Activated T-cell treated with anti-CD3 and anti-CD28 coated beads, Interleukin-2, amount 50 U/mL, for 4 hours (primary cell): Measurements from ENCODE around the gene COX18. TPM values are rescaled to one million over a fixed set of nuclear protein-coding genes. Genes with fewer than 3 reads are reported as not detected.

Experiments
- ATAC-seq, 2 donors: fragments of 200-7000 bp; cut with Tn5 transposase; one replicate each; pipeline ENCODE4 v1.10.0; 2021
- DNase-seq: peaks from one replicate; pipeline ENCODE4 v3.0.0-alpha.2; 2020
- H3K27me3 Mint-ChIP-seq: one replicate; pipeline ENCODE4 v1.8.0; 2021; ENCODE audit warnings: low read depth, mixed read lengths
- H3K36me3 Mint-ChIP-seq: one replicate; pipeline ENCODE4 v1.8.0; 2022; ENCODE audit warnings: mixed read lengths; ENCODE audit not compliant: insufficient read depth
- H3K4me1 Mint-ChIP-seq: one replicate; pipeline ENCODE4 v1.8.0; 2021; ENCODE audit warnings: low read depth, mixed read lengths
- H3K4me3 Mint-ChIP-seq: one replicate; pipeline ENCODE4 v1.8.0; 2021; ENCODE audit warnings: mild to moderate bottlenecking, moderate library complexity, mixed read lengths
- H3K9me3 Mint-ChIP-seq: one replicate; pipeline ENCODE4 v1.8.0; 2021; ENCODE audit warnings: mixed read lengths
- total RNA-seq, 3 donors: library from RNA; stranded (reverse); gene quantifications; one replicate each; pipeline ENCODE4 v1.2.1, GENCODE V29; 2021

COX18 gene
- total RNA-seq, 3 donors from 2014 or later = 22.1 to 25.2 (median 23.0) TPM

DNA sequence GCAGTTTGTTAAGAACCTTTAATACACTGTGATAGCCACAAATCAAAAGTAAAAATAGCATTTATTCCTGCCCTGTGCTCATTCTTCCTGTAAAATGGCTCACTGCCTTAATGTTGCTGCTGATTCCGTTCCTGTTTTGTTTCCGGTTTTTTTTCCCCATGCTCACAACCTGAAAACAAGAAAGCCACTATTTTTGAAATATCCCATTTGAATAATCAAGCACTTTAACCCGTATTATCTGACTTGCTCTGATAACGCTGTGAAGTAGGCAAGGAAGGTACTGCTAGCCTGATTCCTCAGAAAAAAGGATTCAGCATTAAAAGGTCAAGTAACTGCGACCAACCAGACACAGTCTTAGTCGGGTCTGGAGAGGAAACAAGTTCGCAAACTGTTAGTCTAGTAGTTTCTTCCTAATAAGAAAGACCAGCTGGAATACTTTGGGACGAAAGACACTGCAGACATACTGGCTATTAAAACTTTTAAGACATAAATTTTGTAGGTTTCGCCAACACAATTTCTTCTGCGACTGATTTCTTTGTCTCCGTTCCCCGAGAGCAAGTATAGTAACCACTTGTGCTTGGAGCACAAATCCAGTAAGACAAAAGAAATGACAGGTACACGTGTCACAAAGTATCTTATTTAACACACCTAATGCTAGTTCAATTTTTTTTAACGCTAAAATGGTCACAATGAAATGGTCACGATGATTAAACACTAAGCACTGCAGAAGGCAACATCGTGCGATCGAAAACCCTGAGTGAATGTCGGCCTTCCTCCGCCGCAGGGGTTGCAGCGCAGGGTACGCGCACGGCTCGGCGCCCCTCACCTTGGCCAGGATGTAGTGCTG is 802 bp downstream of the COX18 start:
- no peaks in the 10 kb centered on the region for H3K27me3 Mint-ChIP-seq
- H3K4me3 Mint-ChIP-seq = peak overlapping the region; percentile 93
- H3K9me3 Mint-ChIP-seq = no peaks in the 10 kb centered on the region
- no peak for ATAC-seq
- peaks cover 16% of the 10 kb centered on the region for H3K36me3 Mint-ChIP-seq
- no peak for DNase-seq
- peaks cover 41% of the 10 kb centered on the region for H3K4me1 Mint-ChIP-seq

DNA sequence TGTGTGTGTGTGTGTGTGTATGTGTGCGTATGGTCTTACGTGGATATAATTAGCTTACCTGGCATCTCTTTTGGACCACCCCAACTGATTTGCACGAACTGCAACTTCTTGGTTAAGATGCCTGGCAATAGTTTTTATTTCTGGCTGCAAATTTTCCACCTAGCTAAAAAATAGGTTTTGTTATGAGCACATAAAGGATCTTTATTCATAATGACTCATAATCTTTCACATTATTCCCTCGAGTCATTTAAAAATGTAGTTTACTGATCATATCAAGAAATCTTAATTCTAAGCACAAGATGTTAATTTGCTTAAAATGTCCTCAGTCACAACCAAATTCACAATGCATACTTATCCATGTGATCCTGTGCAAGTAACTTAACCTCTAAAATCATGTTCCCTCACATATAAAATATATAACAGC is 1.5 kb downstream of the COX18 start:
- peaks cover 21% of the 10 kb centered on the region for H3K36me3 Mint-ChIP-seq
- ATAC-seq (peak; percentile 8 to 9), DNase-seq (no peak)
- no peaks in the 10 kb centered on the region for H3K27me3 Mint-ChIP-seq
- H3K4me1 Mint-ChIP-seq = peaks cover 41% of the 10 kb centered on the region
- H3K4me3 Mint-ChIP-seq = peak overlapping the region; percentile 93
- H3K9me3 Mint-ChIP-seq = no peaks in the 10 kb centered on the region

DNA sequence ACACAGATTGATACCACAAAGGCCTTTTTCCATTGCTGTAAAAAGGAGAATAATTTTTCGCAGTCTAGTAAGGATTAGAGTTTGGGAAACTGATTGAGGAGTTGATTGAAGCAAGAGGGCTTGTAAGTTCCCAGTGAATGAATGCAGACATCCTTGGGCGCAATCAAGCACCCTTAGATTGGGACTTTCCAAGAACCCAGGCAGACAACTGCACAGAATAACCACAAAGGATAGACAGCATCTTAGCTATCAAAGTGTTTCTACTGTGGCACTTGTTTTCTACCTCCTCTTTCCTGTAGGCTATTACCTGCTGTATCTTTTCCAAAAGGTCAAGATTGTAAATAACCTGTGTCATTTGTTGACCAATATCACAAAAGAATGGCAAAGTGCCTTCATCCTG is 2.6 kb downstream of the COX18 start:
- peaks cover 26% of the 10 kb centered on the region for H3K36me3 Mint-ChIP-seq
- ATAC-seq = no peak
- no peak for DNase-seq
- no peaks in the 10 kb centered on the region for H3K27me3 Mint-ChIP-seq
- H3K4me3 Mint-ChIP-seq = peak overlapping the region; percentile 59
- peaks cover 41% of the 10 kb centered on the region for H3K4me1 Mint-ChIP-seq
- H3K9me3 Mint-ChIP-seq = no peaks in the 10 kb centered on the region

DNA sequence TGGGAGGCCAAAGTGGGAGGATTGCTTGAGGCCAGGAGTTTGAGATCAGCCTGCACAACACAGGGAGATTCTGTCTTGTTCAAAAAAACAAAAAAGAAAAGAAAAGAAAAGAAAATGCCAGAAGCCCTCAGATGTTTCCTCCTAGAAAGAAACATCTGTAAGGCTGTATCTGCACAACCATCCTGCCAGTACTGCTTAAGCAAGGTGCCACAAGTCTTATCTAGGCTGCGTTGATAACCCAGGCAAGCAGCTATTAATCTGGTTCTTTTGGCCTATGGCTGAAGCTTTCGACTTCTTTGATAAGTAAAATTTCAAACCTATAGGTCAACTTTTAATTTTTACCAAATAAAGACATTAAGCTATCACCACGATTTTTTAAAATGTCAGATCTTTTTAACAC is 3.1 kb downstream of the COX18 start:
- Mint-ChIP-seq H3K4me1 (peaks cover 41% of the 10 kb centered on the region), H3K27me3 (no peaks in the 10 kb centered on the region), H3K4me3 (no peak overlapping the region), H3K9me3 (no peaks in the 10 kb centered on the region), H3K36me3 (peaks cover 27% of the 10 kb centered on the region)
- ATAC-seq (no peak), DNase-seq (no peak)

DNA sequence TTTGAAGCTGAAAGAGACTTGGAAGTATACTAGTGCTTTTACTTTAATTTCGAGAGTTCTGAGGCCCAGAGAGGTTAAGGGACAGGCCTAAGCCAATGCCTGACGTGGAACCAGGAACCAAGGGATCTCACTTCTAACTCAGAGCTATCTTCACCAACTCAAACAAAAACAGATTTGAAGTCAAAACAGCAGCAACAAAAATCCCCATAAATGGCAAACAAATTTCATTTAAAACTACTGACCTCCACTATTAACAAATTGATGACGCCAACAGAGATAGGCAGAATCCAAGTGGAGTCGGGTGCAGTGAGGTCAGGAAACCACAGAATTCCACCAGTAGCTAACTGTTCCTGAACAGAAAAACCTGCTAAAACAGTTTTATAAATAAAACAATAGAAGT is 5.0 kb downstream of the COX18 start:
- Mint-ChIP-seq H3K27me3 (no peaks in the 10 kb centered on the region), H3K4me3 (no peak overlapping the region), H3K4me1 (peaks cover 34% of the 10 kb centered on the region), H3K9me3 (no peaks in the 10 kb centered on the region), H3K36me3 (peaks cover 31% of the 10 kb centered on the region)
- no peak for DNase-seq
- ATAC-seq = no peak

DNA sequence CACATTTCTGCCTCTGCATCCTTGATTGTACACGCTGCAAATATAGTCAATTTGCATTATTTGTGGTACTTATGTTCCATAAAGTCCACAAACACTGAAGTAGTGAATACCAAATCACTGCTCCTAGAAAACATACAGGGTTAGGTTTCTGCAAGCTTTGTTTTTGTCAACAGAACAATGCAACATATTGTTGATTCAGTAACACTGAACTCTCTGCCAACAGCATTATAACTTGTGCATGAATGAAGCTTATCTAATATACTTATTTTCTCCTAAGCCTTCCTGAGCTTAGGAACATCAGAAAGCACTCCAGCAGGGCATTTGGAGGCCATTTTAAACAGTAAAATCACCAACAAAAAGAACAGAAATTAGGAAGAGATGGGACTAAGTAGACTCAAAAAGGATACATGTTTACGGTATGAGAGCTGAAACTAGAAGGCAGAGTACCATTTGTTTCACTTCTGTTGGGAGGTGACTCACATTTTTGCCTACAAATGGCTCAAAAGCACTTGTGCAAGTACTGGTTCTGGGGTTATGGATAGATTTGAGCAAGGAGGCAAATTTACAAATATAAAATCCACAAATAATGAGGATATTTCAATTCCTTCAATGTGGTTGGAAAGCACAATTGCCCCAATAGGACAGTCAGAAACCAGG is 14.1 kb downstream of the COX18 start:
- peaks cover 7% of the 10 kb centered on the region for H3K4me1 Mint-ChIP-seq
- peaks cover 30% of the 10 kb centered on the region for H3K36me3 Mint-ChIP-seq
- no peak for DNase-seq
- ATAC-seq = peak; percentile 66 to 80
- H3K4me3 Mint-ChIP-seq = no peak overlapping the region
- no peaks in the 10 kb centered on the region for H3K9me3 Mint-ChIP-seq
- no peaks in the 10 kb centered on the region for H3K27me3 Mint-ChIP-seq

DNA sequence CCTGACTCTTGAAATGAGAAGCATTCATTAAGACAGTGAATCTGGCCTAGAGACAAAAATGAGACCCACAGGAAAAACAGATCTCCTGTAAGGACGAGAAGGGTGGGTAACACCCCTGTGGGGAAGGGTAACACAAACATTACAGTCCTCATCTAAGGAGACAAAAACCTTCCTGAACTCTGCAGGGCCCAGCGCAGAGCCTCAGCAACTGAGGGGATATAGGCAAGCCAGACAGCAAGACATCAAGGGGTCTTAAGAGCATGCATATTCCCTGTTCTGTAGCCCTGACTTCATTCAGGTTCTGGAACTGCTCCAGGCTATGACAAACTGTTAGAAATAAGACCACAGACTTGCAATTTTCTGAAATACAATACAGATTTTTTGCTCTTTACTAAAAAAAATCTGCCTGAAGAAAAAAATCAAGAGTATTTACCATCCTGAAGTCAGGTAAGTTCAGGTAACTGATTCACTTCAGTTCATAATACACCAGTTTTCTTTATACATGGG is 15.5 kb downstream of the COX18 start:
- Mint-ChIP-seq H3K9me3 (no peaks in the 10 kb centered on the region), H3K4me1 (peaks cover 7% of the 10 kb centered on the region), H3K27me3 (no peaks in the 10 kb centered on the region), H3K4me3 (no peak overlapping the region), H3K36me3 (peaks cover 26% of the 10 kb centered on the region)
- DNase-seq (no peak), ATAC-seq (no peak)

DNA sequence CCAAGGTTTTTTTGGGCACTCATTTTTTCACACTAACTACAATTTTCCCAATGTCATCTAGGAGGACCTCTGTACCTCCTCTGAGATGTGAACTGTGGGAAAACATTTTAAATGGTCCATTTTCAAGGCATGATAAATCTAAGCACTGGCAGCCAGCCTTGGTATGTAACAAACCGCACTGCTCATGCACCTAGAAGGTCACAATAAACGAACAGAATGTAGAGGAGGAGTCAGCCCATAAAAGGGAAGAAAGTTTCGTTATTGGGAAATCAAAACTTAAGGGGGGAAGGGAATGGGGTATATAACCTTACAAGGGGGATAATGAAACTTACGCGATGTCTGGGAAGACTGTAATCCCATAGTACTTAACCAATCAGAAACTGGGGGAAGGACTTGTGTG is 16.4 kb downstream of the COX18 start:
- H3K4me1 Mint-ChIP-seq = peaks cover 7% of the 10 kb centered on the region
- ATAC-seq (no peak), DNase-seq (no peak)
- H3K9me3 Mint-ChIP-seq = no peaks in the 10 kb centered on the region
- H3K36me3 Mint-ChIP-seq = peaks cover 19% of the 10 kb centered on the region
- H3K4me3 Mint-ChIP-seq = no peak overlapping the region
- H3K27me3 Mint-ChIP-seq = no peaks in the 10 kb centered on the region

DNA sequence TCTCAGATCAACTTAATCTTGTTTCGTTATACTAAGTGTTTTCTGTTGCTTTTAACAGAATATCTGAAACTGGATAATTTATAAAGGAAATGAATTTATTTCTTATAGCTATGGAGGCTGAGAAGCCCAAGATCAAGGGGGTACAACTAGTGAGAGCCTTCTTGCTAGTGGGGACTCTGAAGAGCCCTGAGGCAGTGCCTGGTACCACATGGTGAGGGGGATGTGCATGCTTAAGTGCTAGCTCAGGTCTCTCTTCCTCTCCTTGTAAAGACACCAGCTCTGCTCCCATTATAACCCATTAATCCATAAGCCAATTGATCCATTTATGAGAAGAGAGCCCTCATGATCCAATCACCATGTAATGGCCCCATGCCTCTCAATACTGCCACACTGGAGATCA is 17.9 kb downstream of the COX18 start:
- no peaks in the 10 kb centered on the region for H3K9me3 Mint-ChIP-seq

DNA sequence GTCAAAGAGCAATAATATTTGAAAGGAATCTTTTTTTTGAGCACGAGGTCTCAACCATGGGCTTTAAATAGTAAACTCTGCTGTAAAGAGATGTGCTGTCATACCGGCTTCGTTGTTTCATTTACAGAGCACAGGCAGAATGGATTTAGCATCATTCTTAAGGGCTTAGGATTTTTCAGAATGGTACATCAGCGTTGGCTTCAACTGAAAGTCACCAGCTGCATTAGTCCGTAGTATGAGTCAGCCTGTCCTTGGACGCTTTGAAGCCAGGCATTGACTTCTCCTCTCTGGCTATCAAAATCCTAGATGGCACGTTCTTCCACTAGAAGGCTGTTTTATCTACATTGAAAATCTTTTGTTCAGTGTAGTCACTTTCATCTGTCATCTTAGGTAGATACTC is 23.6 kb downstream of the COX18 start:
- peaks cover 4% of the 10 kb centered on the region for H3K27me3 Mint-ChIP-seq
- ATAC-seq = no peak
- H3K36me3 Mint-ChIP-seq = no peaks in the 10 kb centered on the region
- no peaks in the 10 kb centered on the region for H3K9me3 Mint-ChIP-seq
- H3K4me1 Mint-ChIP-seq = no peaks in the 10 kb centered on the region
- no peak overlapping the region for H3K4me3 Mint-ChIP-seq
- no peak for DNase-seq

More for the DNA sequence above, 17.9 kb downstream of the COX18 start:
- no peak overlapping the region for H3K4me3 Mint-ChIP-seq
- ATAC-seq (no peak), DNase-seq (no peak)
- no peaks in the 10 kb centered on the region for H3K27me3 Mint-ChIP-seq
- peaks cover 17% of the 10 kb centered on the region for H3K36me3 Mint-ChIP-seq
- H3K4me1 Mint-ChIP-seq = peaks cover 7% of the 10 kb centered on the region

DNA sequence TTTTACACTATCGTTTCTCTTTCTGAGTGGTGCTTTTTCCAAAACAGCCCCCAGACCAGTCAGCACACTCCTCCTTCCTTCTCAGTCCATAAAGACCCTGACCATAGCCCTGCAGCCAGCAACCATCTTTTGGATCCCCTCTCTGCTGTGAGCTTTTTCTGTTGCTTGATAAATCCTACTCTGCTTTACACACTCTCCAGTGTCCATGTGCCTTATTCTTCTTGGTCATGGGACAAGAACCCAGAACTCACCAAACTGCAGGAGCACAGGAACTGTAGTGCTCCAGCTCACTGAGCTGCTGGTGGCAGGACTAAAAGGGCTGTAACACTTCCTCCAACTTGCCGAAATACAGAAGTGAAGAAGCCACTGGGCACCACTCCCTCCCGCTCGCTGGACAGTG is 32.5 kb downstream of the COX18 start:
- H3K9me3 Mint-ChIP-seq = no peaks in the 10 kb centered on the region
- H3K36me3 Mint-ChIP-seq = no peaks in the 10 kb centered on the region
- no peak overlapping the region for H3K4me3 Mint-ChIP-seq
- H3K27me3 Mint-ChIP-seq = peaks cover 4% of the 10 kb centered on the region
- no peak for ATAC-seq
- no peak for DNase-seq
- H3K4me1 Mint-ChIP-seq = peaks cover 11% of the 10 kb centered on the region

DNA sequence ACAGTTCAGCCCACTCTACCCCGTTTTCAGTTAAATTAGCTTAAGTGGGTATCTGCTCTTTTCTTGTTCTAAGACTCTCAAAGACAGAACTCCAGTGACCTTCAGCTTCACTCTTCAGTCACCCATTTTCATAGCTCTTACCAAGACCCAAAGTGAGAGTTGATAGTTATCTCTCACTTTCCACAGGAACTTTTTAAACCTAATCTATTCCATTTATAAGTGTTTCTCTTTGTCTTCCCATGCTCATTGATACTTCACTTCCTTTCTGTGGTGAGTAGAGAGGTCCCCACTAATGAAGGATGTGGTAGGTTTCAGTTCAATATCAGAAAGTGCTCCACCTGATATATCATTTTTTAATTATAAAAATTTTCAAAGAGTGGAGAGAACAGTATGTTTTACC is 33.4 kb downstream of the COX18 start:
- Mint-ChIP-seq H3K9me3 (no peaks in the 10 kb centered on the region), H3K4me3 (no peak overlapping the region), H3K27me3 (peaks cover 2% of the 10 kb centered on the region), H3K4me1 (peaks cover 11% of the 10 kb centered on the region), H3K36me3 (no peaks in the 10 kb centered on the region)
- no peak for DNase-seq
- ATAC-seq = no peak

DNA sequence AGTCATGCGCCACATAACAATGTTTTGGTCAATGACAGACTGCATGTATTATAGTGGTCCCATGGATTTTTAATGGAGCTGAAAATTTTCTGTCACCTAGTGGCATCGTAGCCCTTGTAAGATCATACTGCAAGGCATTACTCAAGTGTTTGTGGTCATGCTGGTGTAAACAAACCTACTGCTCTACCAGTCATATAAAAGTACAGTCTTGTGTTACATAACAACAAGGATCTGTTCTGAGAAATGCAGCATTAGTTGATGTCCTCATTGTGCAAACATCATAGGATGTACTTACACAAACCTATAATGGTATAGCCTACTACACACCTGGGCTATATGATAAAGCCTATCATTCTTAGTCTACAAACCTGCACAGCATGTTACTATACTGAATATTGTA is 34.6 kb downstream of the COX18 start:
- no peaks in the 10 kb centered on the region for H3K27me3 Mint-ChIP-seq
- no peak for ATAC-seq
- no peaks in the 10 kb centered on the region for H3K9me3 Mint-ChIP-seq
- peaks cover 11% of the 10 kb centered on the region for H3K4me1 Mint-ChIP-seq
- H3K4me3 Mint-ChIP-seq = no peak overlapping the region
- no peak for DNase-seq
- H3K36me3 Mint-ChIP-seq = no peaks in the 10 kb centered on the region

DNA sequence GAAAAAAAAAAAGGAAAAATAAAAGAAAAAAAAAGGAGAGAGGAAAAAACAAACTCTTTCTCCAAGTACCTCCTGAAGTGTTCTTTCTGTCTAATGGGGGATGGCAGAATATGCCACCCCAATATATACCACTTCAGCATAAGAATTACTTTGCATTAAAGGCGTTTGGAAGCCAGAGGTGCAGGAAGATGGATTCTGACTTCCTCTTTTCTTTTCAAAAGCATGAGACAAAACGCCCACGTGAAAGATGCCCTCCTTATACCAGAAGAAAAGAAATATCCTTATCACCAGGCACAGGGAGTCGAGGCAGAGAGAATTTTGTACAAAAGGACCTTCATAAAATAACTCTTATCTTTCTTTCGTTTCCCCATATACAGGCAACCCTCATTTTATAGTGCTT is 40.9 kb downstream of the COX18 start:
- Mint-ChIP-seq H3K9me3 (no peaks in the 10 kb centered on the region), H3K4me1 (no peaks in the 10 kb centered on the region), H3K4me3 (no peak overlapping the region), H3K27me3 (no peaks in the 10 kb centered on the region), H3K36me3 (no peaks in the 10 kb centered on the region)
- no peak for DNase-seq
- ATAC-seq = no peak

DNA sequence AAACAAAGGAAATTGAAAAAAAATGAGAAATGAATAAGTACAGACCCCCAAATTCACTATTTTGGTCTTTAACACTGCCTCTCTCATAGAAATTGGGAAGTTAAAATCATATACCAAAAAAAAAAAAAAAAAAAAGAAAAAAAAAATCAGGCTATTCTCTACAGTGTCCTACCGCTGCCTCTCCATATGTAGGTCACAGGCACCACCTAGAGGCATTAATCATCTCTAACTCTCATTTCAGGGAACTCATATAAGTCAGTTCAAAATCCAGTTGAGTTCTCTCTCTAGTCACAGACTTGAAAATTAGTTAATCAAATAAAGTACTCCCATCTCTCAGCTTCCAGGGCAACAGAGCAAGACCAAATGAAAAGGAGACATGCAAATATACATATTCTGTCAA is 47.9 kb downstream of the COX18 start:
- ATAC-seq = no peak

More for the DNA sequence above, 47.9 kb downstream of the COX18 start:
- no peaks in the 10 kb centered on the region for H3K4me1 Mint-ChIP-seq
- H3K4me3 Mint-ChIP-seq = no peak overlapping the region
- H3K36me3 Mint-ChIP-seq = no peaks in the 10 kb centered on the region
- no peaks in the 10 kb centered on the region for H3K9me3 Mint-ChIP-seq
- H3K27me3 Mint-ChIP-seq = peaks cover 9% of the 10 kb centered on the region
- DNase-seq = no peak
